ENCODE data around the gene ZNF865. TPM values are rescaled to one million over a fixed set of nuclear protein-coding genes. Genes with fewer than 3 reads are reported as not detected.

Gene ZNF865
- total RNA-seq, 2 experiments from 2014 or later = 3.0 to 11.3 TPM

GRCh38 chr19:55611983-55612645 lies 6.7 kb downstream of the ZNF865 start:
- no peak for TF ChIP-seq EZH2phosphoT487 (IDR thresholded peaks at IDR 0.05; ENCODE audit: borderline replicate concordance, low read depth, low read length)
- TF ChIP-seq, protein P1, sequence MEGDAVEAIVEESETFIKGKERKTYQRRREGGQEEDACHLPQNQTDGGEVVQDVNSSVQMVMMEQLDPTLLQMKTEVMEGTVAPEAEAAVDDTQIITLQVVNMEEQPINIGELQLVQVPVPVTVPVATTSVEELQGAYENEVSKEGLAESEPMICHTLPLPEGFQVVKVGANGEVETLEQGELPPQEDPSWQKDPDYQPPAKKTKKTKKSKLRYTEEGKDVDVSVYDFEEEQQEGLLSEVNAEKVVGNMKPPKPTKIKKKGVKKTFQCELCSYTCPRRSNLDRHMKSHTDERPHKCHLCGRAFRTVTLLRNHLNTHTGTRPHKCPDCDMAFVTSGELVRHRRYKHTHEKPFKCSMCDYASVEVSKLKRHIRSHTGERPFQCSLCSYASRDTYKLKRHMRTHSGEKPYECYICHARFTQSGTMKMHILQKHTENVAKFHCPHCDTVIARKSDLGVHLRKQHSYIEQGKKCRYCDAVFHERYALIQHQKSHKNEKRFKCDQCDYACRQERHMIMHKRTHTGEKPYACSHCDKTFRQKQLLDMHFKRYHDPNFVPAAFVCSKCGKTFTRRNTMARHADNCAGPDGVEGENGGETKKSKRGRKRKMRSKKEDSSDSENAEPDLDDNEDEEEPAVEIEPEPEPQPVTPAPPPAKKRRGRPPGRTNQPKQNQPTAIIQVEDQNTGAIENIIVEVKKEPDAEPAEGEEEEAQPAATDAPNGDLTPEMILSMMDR (conservative IDR thresholded peaks at IDR 0.05; ENCODE audit: low read length) = no peak
- BruUV-seq (replicated peaks) = no TSS peak
- H3K4me2 ChIP-seq (ENCODE audit: low read length) = no peak overlapping the region

DNA sequence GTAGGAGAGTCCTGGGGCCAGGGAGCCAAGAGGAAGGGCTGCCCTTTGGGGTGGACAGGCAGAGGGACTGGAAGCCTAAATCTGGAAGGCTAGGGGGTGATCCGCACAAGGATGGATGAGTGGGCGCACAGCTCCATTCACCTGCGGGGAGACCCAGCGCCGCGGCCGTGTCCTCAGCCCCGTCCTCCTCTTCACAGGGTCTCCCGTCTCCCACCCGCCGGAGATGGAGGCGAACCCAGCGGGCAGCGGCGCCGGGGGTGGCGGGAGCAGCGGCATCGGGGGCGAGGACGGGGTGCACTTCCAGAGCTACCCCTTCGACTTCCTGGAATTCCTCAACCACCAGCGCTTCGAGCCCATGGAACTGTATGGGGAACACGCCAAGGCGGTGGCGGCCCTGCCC lies 7.9 kb downstream of the ZNF865 start:
- Histone ChIP-seq H3K4me3 (ENCODE audit: low read depth, low read length, poor library complexity, severe bottlenecking) (no peak overlapping the region), H4K20me1 (ENCODE audit: insufficient read depth, low read length) (no peaks in the 10 kb centered on the region), H3K9me2 (ENCODE audit: insufficient read depth, low read length) (no peaks in the 10 kb centered on the region), H3K79me2 (ENCODE audit: insufficient read depth, low read depth, low read length) (0 out of 2 replicates have a peak, but pooled peaks cover 3% of the 10 kb centered on the region), H3K27ac (ENCODE audit: low read depth, low read length, poor library complexity, severe bottlenecking) (no peak overlapping the region), H2AFZ (ENCODE audit: low read length) (no peak overlapping the region), H3K9me3 (ENCODE audit: low read length) (no peaks in the 10 kb centered on the region), H3K4me2 (ENCODE audit: low read length) (no peak overlapping the region), H3K4me1 (ENCODE audit: insufficient read depth, low read length, poor library complexity, severe bottlenecking) (no peaks in the 10 kb centered on the region), H3K36me3 (ENCODE audit: insufficient read depth, low read length) (peaks cover 53% of the 10 kb centered on the region)
- ChIA-PET CTCF (ENCODE audit: unreplicated experiment) (no interaction called here), POLR2A (no interaction called here)
- DNase-seq (ENCODE audit: low spot score) = no peak
- TF ChIP-seq, protein P1 (conservative IDR thresholded peaks at IDR 0.05; ENCODE audit: low read length) = no peak
- no peak for TF ChIP-seq EZH2phosphoT487 (IDR thresholded peaks at IDR 0.05; ENCODE audit: borderline replicate concordance, low read depth, low read length)
- intact Hi-C loops (cut with micrococcal nuclease; ENCODE audit: unreplicated experiment) = no loop called here
- no TSS peak for BruUV-seq (replicated peaks)

More at GRCh38 chr19:55611983-55612645, 6.7 kb downstream of the ZNF865 start:
- Histone ChIP-seq H3K27ac (ENCODE audit: low read depth, low read length, poor library complexity, severe bottlenecking) (no peak overlapping the region), H4K20me1 (ENCODE audit: insufficient read depth, low read length) (no peaks in the 10 kb centered on the region), H3K9me2 (ENCODE audit: insufficient read depth, low read length) (no peaks in the 10 kb centered on the region), H3K36me3 (ENCODE audit: insufficient read depth, low read length) (peaks cover 48% of the 10 kb centered on the region), H3K4me1 (ENCODE audit: insufficient read depth, low read length, poor library complexity, severe bottlenecking) (peaks cover under 1% of the 10 kb centered on the region), H3K4me3 (ENCODE audit: low read depth, low read length, poor library complexity, severe bottlenecking) (no peak overlapping the region), H3K79me2 (ENCODE audit: insufficient read depth, low read depth, low read length) (peaks cover 12% of the 10 kb centered on the region), H3K9me3 (ENCODE audit: low read length) (no peaks in the 10 kb centered on the region), H2AFZ (ENCODE audit: low read length) (no peak overlapping the region)
- POLR2A ChIA-PET = no interaction called here
- CTCF ChIA-PET (ENCODE audit: unreplicated experiment) = interaction anchor here (0.5 kb wide), 1 partner anchor 273 kb away, joined by 3 read pairs; no protein-coding TSS in a partner anchor
- no peak for DNase-seq (ENCODE audit: low spot score)
- intact Hi-C loops (cut with micrococcal nuclease; ENCODE audit: unreplicated experiment) = no loop called here

DNA sequence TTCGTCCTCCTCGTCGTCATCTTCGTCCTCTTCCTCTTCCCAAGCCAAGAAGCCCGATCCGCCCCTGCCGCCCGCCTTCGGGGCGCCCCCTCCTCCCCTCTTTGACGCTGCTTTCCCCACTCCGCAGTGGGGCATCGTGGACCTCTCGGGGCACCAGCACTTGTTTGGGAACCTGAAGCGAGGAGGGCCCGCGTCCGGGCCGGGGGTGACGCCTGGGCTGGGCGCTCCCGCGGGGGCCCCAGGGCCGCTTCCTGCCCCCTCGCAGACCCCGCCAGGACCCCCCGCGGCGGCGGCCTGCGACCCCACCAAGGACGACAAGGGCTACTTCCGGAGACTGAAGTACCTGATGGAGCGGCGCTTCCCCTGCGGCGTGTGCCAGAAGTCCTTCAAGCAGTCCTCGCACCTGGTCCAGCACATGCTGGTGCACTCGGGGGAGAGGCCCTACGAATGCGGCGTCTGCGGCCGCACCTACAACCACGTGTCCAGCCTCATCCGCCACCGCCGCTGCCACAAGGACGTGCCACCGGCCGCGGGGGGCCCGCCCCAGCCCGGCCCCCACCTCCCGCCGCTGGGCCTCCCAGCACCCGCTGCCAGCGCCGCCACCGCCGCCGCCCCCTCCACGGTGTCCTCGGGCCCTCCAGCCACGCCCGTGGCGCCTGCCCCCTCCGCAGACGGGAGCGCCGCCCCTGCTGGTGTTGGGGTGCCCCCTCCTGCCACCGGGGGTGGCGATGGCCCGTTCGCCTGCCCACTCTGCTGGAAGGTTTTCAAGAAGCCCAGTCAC lies 8.7 kb downstream of the ZNF865 start:
- no peak overlapping the region for H3K4me2 ChIP-seq (ENCODE audit: low read length)
- H3K27ac ChIP-seq (ENCODE audit: low read depth, low read length, poor library complexity, severe bottlenecking) = no peak overlapping the region
- ChIA-PET POLR2A (no interaction called here), CTCF (ENCODE audit: unreplicated experiment) (no interaction called here)
- H4K20me1 ChIP-seq (ENCODE audit: insufficient read depth, low read length) = no peaks in the 10 kb centered on the region
- TF ChIP-seq EZH2phosphoT487 (IDR thresholded peaks at IDR 0.05; ENCODE audit: borderline replicate concordance, low read depth, low read length) = no peak
- TF ChIP-seq, protein P1 (conservative IDR thresholded peaks at IDR 0.05; ENCODE audit: low read length) = no peak
- no peaks in the 10 kb centered on the region for H3K9me2 ChIP-seq (ENCODE audit: insufficient read depth, low read length)
- no peak overlapping the region for H3K4me3 ChIP-seq (ENCODE audit: low read depth, low read length, poor library complexity, severe bottlenecking)
- intact Hi-C loops (cut with micrococcal nuclease; ENCODE audit: unreplicated experiment) = no loop called here
- H3K79me2 ChIP-seq (ENCODE audit: insufficient read depth, low read depth, low read length) = no peaks in the 10 kb centered on the region
- no peak for DNase-seq (ENCODE audit: low spot score)
- peaks cover 47% of the 10 kb centered on the region for H3K36me3 ChIP-seq (ENCODE audit: insufficient read depth, low read length)
- no peaks in the 10 kb centered on the region for H3K4me1 ChIP-seq (ENCODE audit: insufficient read depth, low read length, poor library complexity, severe bottlenecking)
- H2AFZ ChIP-seq (ENCODE audit: low read length) = no peak overlapping the region
- BruUV-seq (replicated peaks) = no TSS peak
- no peaks in the 10 kb centered on the region for H3K9me3 ChIP-seq (ENCODE audit: low read length)

Data from OCI-LY7 (cell line).